Ovary (tissue), 3 donors: ENCODE results near the gene OR7D4.

Experiments
- POLR2A ChIP-seq: fragments of 450-650 bp; IDR thresholded peaks from one replicate; pipeline ENCODE4 v1.6.1; 2017; ENCODE audit warnings: antibody characterized with exemption, mild to moderate bottlenecking, moderate library complexity
- TF ChIP-seq, protein P1 (sequence below), 3 donors: fragments of 450-650 bp in 2 of 3; fragments of 200-600 bp in 1 of 3; IDR thresholded peaks; one replicate each; pipeline versions ENCODE4 v1.5.1 to v1.8.0; 2016 to 2022; ENCODE audit warnings: antibody characterized with exemption in 3 of 3, mild to moderate bottlenecking in 1 of 3
- donor health status: DM: no; HTN: no; CAD: no.

DNA sequence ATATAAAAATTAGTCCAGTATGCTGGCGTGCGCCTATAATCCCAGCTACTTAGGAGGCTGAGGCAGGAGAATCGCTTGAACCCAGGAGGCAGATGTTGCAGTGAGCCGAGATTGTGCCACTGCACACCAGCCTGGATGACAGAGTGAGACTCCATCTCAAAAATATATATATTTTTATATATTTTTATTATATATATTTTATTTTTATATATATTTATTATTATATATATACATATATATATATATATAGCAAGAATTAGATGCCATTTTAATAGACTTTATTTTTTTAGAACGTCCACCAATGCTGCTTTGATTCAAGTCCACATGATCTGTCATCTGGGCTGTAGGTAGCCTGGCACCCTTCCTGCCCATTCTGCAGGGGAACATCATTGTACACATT, 44.1 kb downstream of the OR7D4 start:
- TF ChIP-seq, protein P1, sequence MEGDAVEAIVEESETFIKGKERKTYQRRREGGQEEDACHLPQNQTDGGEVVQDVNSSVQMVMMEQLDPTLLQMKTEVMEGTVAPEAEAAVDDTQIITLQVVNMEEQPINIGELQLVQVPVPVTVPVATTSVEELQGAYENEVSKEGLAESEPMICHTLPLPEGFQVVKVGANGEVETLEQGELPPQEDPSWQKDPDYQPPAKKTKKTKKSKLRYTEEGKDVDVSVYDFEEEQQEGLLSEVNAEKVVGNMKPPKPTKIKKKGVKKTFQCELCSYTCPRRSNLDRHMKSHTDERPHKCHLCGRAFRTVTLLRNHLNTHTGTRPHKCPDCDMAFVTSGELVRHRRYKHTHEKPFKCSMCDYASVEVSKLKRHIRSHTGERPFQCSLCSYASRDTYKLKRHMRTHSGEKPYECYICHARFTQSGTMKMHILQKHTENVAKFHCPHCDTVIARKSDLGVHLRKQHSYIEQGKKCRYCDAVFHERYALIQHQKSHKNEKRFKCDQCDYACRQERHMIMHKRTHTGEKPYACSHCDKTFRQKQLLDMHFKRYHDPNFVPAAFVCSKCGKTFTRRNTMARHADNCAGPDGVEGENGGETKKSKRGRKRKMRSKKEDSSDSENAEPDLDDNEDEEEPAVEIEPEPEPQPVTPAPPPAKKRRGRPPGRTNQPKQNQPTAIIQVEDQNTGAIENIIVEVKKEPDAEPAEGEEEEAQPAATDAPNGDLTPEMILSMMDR (IDR thresholded peaks at IDR 0.05), result no peak
- no peak for TF ChIP-seq POLR2A
